ENCODE results near the gene UMAD1.

The UMAD1 gene

DNA sequence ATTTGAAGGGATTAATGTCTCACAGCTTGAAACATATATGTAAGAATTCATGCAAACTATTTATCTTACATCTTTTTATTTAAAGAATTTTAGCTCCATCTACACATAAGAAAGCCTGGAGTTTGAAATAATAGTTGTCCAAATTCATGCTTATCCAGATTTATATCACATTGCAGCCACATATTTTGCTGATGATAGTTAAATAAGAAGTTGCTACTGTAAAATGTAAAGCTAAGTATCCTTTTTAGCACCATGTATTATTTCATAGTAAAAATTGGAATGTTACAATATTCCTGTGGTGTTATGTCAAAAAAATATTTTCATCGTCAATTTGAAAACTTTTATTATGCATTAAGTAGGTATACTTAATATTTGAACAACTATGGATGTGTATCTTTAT, 27.3 kb upstream of the UMAD1 start:
- H3K27ac Mint-ChIP-seq: no peak overlapping the region
- H3K27me3 Mint-ChIP-seq (ENCODE audit: low read depth): no peaks in the 10 kb centered on the region
- no peak overlapping the region for H3K4me3 Mint-ChIP-seq

DNA sequence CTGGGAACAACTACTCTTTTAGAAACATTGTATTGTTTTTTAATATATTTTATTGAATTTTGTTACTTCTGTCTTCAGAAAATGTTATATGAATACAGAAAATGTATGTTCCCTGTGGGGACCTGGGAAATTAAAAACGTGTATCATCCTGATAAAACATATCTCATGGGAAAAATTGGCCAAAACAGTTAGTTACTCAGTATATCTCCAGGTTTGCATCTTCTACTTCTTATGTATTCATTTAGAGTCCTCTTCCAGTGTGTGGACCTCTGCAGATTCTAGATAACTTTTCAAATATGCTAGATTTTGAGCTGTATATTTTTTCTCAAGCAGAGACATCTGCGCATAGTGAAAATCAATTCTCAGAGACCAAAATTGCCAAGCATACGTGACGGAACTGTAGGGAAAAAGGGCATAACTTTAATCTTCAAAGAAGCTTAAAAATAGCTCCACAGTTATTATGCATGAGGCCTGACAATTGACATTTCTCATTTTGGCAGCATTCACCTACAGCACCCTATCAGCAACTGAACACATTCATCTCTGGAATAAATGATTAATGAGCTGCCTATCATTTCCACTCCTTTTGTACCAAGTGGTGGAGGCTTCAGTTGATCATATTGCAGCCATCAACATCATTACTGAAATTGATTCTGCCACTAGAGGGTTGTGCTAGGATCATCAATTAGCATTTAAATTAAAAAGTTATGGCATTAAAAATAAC, 26.4 kb upstream of the UMAD1 start:
- TF ChIP-seq CTCF (IDR thresholded peaks at IDR 0.05; ENCODE audit: unreplicated experiment in 3 of 3): no peak
- Mint-ChIP-seq H3K27me3 (ENCODE audit: low read depth) (no peaks in the 10 kb centered on the region), H3K27ac (no peak overlapping the region), H3K36me3 (ENCODE audit: low read depth) (peaks cover 3% of the 10 kb centered on the region), H3K9me3 (no peaks in the 10 kb centered on the region), H3K4me3 (no peak overlapping the region), H3K4me1 (no peaks in the 10 kb centered on the region)

More for the DNA sequence above, 27.3 kb upstream of the UMAD1 start:
- no peaks in the 10 kb centered on the region for H3K9me3 Mint-ChIP-seq
- H3K4me1 Mint-ChIP-seq: no peaks in the 10 kb centered on the region
- TF ChIP-seq CTCF (IDR thresholded peaks at IDR 0.05; ENCODE audit: unreplicated experiment in 3 of 3): no peak
- peaks cover 3% of the 10 kb centered on the region for H3K36me3 Mint-ChIP-seq (ENCODE audit: low read depth)

DNA sequence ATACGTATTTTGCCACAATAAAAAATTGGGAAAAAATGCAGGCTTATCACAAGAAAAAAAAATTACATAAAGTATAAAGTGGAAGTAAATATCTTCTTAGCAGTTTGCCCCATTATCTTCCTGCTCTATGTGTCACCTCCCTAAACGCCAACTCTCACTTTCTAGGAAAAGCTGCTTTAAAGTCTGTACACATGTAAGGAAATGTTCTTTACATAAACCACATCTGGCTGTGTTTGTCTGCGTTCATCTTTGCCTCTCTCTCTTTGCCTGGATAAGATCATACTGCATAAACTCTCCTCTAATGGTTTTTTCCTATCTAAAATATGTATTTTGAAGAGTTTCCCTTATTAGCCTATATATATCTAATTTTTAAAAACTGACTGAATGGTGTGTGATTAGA, 23.0 kb upstream of the UMAD1 start:
- Mint-ChIP-seq H3K9me3 (no peaks in the 10 kb centered on the region), H3K27me3 (ENCODE audit: low read depth) (no peaks in the 10 kb centered on the region), H3K4me3 (no peak overlapping the region), H3K36me3 (ENCODE audit: low read depth) (no peaks in the 10 kb centered on the region), H3K27ac (no peak overlapping the region), H3K4me1 (no peaks in the 10 kb centered on the region)
- TF ChIP-seq CTCF (IDR thresholded peaks at IDR 0.05; ENCODE audit: unreplicated experiment in 3 of 3): no peak

GRCh38 chr7:7618410-7618809, 22.1 kb upstream of the UMAD1 start:
- Mint-ChIP-seq H3K4me1 (no peaks in the 10 kb centered on the region), H3K36me3 (ENCODE audit: low read depth) (no peaks in the 10 kb centered on the region), H3K9me3 (no peaks in the 10 kb centered on the region), H3K4me3 (no peak overlapping the region), H3K27ac (no peak overlapping the region), H3K27me3 (ENCODE audit: low read depth) (no peaks in the 10 kb centered on the region)
- no peak for TF ChIP-seq CTCF (IDR thresholded peaks at IDR 0.05; ENCODE audit: unreplicated experiment in 3 of 3)

DNA sequence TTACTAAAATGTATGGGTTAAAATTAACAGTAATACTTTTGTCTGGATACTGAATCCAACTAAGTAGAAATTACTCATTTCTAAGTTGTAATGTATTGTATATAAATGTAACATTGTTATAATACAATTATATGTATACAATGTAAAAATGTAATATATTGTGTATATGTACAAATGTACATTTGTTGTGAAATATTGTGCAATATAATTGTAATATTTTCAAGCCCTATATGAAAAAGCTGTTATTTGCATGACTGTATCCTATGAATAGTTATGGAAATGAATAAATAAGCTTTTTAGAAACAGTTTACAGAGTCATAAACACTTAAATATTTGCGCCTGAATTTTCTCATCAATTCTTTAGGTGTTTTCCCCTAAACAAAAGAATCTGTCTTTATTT, 20.3 kb upstream of the UMAD1 start:
- no peaks in the 10 kb centered on the region for H3K27me3 Mint-ChIP-seq (ENCODE audit: low read depth)
- no peaks in the 10 kb centered on the region for H3K9me3 Mint-ChIP-seq
- H3K4me3 Mint-ChIP-seq: no peak overlapping the region
- TF ChIP-seq CTCF (IDR thresholded peaks at IDR 0.05; ENCODE audit: unreplicated experiment in 3 of 3): no peak
- H3K27ac Mint-ChIP-seq: no peak overlapping the region
- no peaks in the 10 kb centered on the region for H3K36me3 Mint-ChIP-seq (ENCODE audit: low read depth)
- H3K4me1 Mint-ChIP-seq: no peaks in the 10 kb centered on the region

DNA sequence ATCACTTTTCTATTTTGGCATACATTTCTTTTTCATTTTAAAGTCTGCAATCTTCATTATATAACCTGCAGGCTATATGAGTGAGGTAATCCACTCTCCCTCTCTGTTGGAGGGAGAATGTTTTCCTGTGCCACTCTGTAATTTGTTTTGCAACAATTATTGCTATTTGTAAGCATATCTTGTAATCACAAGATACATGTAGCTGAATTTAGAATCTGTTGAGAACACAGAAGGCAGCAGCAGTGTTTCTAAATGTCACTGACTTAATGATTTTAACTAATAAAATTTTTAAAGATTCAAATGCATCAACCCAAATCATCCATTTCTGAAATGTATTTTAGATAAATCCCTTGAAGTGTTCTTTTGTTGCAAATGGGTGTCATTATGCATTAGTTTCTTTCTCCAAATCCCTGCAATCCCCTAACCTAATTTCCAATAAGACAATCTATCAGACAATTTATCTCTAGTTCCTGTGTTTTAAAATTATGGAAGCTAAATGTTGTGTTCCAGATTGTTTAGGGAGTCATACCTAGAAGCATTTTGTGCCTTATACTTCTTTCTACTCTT, 19.8 kb upstream of the UMAD1 start:
- no peaks in the 10 kb centered on the region for H3K4me1 Mint-ChIP-seq
- no peaks in the 10 kb centered on the region for H3K36me3 Mint-ChIP-seq (ENCODE audit: low read depth)
- no peak overlapping the region for H3K27ac Mint-ChIP-seq
- H3K4me3 Mint-ChIP-seq: no peak overlapping the region
- H3K27me3 Mint-ChIP-seq (ENCODE audit: low read depth): no peaks in the 10 kb centered on the region
- H3K9me3 Mint-ChIP-seq: peaks cover 1% of the 10 kb centered on the region
- TF ChIP-seq CTCF (IDR thresholded peaks at IDR 0.05; ENCODE audit: unreplicated experiment in 3 of 3): no peak

Data from nephron (organoid).